Tibial nerve (tissue), 4 donors: ENCODE results near the gene HBB. TPM values are rescaled to one million over a fixed set of nuclear protein-coding genes. Genes with fewer than 3 reads are reported as not detected.

ENCODE experiments used
- DNase-seq, 2 donors: peaks; one replicate each; pipeline ENCODE4 v3.0.0-alpha.2; 2019; ENCODE audit warnings: low spot score in 2 of 2
- H3K27ac ChIP-seq, 4 donors: fragments of 200-600 bp; sonication (generic) in 3 of 4; one replicate each; pipeline ENCODE4 v1.5.1; 2017 to 2019; ENCODE audit warnings: mild to moderate bottlenecking in 1 of 4
- H3K27me3 ChIP-seq, 2 donors: fragments of 200-600 bp; sonication (generic) in 1 of 2; one replicate each; pipeline versions ENCODE4 v1.5.1 to v1.6.0; 2017 to 2019
- H3K36me3 ChIP-seq, 3 donors: fragments of 200-600 bp; sonication (generic); one replicate each; pipeline ENCODE4 v1.5.1; 2018 to 2019
- H3K4me1 ChIP-seq, 4 donors: fragments of 200-600 bp; sonication (generic) in 3 of 4; one replicate each; pipeline ENCODE4 v1.5.1; 2017 to 2019
- H3K4me3 ChIP-seq, 4 donors: fragments of 200-600 bp; sonication (generic) in 3 of 4; one replicate each; pipeline ENCODE4 v1.5.1; 2017 to 2019; ENCODE audit warnings: mild to moderate bottlenecking in 1 of 4, moderate library complexity in 1 of 4
- H3K9me3 ChIP-seq, 4 donors: fragments of 200-600 bp; sonication (generic) in 3 of 4; one replicate each; pipeline ENCODE4 v1.5.1; 2017 to 2019
- CTCF ChIP-seq, 5 experiments: fragments of 200-600 bp in 3 of 5; fragments of 450-650 bp in 2 of 5; sonication (generic) in 3 of 5; IDR thresholded peaks; one replicate each; pipeline ENCODE4 v1.5.1; 2016 to 2019; ENCODE audit warnings: antibody characterized with exemption in 5 of 5, mild to moderate bottlenecking in 3 of 5, moderate library complexity in 2 of 5
- EP300 ChIP-seq, 2 donors: sonication (generic); formaldehyde crosslinking; IDR thresholded peaks; one replicate each; pipeline ENCODE4 v1.6.1; 2017; ENCODE audit warnings: antibody characterized with exemption in 2 of 2, mild to moderate bottlenecking in 1 of 2
- POLR2A ChIP-seq, 2 donors: fragments of 450-650 bp; IDR thresholded peaks; one replicate each; pipeline ENCODE4 v1.6.1; 2017; ENCODE audit warnings: antibody characterized with exemption in 2 of 2, mild to moderate bottlenecking in 2 of 2, moderate library complexity in 2 of 2
- WGBS, 2 donors: methylation state at CpG; one replicate each; pipeline ENCODE4 v1.1.5; 2018; 5-methylcytosine and 5-hydroxymethylcytosine counted together
- total RNA-seq, 4 donors: library from RNA; depleted of rRNA; stranded (reverse); fragments of >200 nt; gene quantifications; one replicate each; pipeline ENCODE4 v1.1.0, GENCODE V29; 2016

Gene HBB
- total RNA-seq, 4 donors from 2014 or later = 61.6 to 425 (median 151) TPM; not detected in 1

- H3K27me3 ChIP-seq = no peaks in the 10 kb centered on the region
- WGBS, 2 donors = 69 to 70% methylated on average over 7 of the region's 7 CpGs
- H3K4me3 ChIP-seq = no peak overlapping the region
- no peaks in the 10 kb centered on the region for H3K4me1 ChIP-seq
- H3K27ac ChIP-seq = no peak overlapping the region
- no peak for DNase-seq
- H3K36me3 ChIP-seq = no peaks in the 10 kb centered on the region
- no peaks in the 10 kb centered on the region for H3K9me3 ChIP-seq
- no peak for TF ChIP-seq EP300 (IDR thresholded peaks at IDR 0.05)
- TF ChIP-seq POLR2A (IDR thresholded peaks at IDR 0.05) = no peak
- TF ChIP-seq CTCF (IDR thresholded peaks at IDR 0.05) = no peak
Measured at GRCh38 chr11:5242933-5243815, 16.3 kb upstream of the HBB start.

GRCh38 chr11:5242208-5242607 is 15.3 kb upstream of the HBB start:
- H3K27ac ChIP-seq = no peak overlapping the region
- WGBS, 2 donors = 62 to 80% methylated on average over 2 of the region's 2 CpGs
- TF ChIP-seq EP300 (IDR thresholded peaks at IDR 0.05) = no peak
- no peak for TF ChIP-seq CTCF (IDR thresholded peaks at IDR 0.05)
- no peak for TF ChIP-seq POLR2A (IDR thresholded peaks at IDR 0.05)

GRCh38 chr11:5241458-5241857 is 14.6 kb upstream of the HBB start:
- Histone ChIP-seq H3K36me3 (no peaks in the 10 kb centered on the region), H3K27me3 (no peaks in the 10 kb centered on the region), H3K4me3 (no peak overlapping the region), H3K9me3 (no peaks in the 10 kb centered on the region), H3K4me1 (no peaks in the 10 kb centered on the region), H3K27ac (no peak overlapping the region)
- WGBS, 2 donors = 68 to 71% methylated on average over 3 of the region's 3 CpGs
- no peak for DNase-seq
- TF ChIP-seq CTCF (IDR thresholded peaks at IDR 0.05) (no peak), POLR2A (IDR thresholded peaks at IDR 0.05) (no peak), EP300 (IDR thresholded peaks at IDR 0.05) (no peak)

More at GRCh38 chr11:5242208-5242607, 15.3 kb upstream of the HBB start:
- H3K4me1 ChIP-seq = no peaks in the 10 kb centered on the region
- no peak for DNase-seq
- no peak overlapping the region for H3K4me3 ChIP-seq
- no peaks in the 10 kb centered on the region for H3K9me3 ChIP-seq
- no peaks in the 10 kb centered on the region for H3K36me3 ChIP-seq
- no peaks in the 10 kb centered on the region for H3K27me3 ChIP-seq

GRCh38 chr11:5240458-5240857 is 13.6 kb upstream of the HBB start:
- no peaks in the 10 kb centered on the region for H3K4me1 ChIP-seq
- no peaks in the 10 kb centered on the region for H3K27me3 ChIP-seq
- H3K36me3 ChIP-seq = no peaks in the 10 kb centered on the region
- no peak overlapping the region for H3K4me3 ChIP-seq
- no peak overlapping the region for H3K27ac ChIP-seq
- TF ChIP-seq EP300 (IDR thresholded peaks at IDR 0.05) (no peak), POLR2A (IDR thresholded peaks at IDR 0.05) (no peak), CTCF (IDR thresholded peaks at IDR 0.05) (no peak)
- 54 to 75% methylated on average over 2 of the region's 2 CpGs for WGBS, 2 donors
- DNase-seq = no peak
- no peaks in the 10 kb centered on the region for H3K9me3 ChIP-seq

- Histone ChIP-seq H3K4me3 (no peak overlapping the region), H3K27ac (no peak overlapping the region), H3K4me1 (no peaks in the 10 kb centered on the region), H3K36me3 (no peaks in the 10 kb centered on the region), H3K9me3 (no peaks in the 10 kb centered on the region), H3K27me3 (no peaks in the 10 kb centered on the region)
- WGBS, 2 donors = 88 to 90% methylated on average over 1 of the region's 1 CpG
- TF ChIP-seq CTCF (IDR thresholded peaks at IDR 0.05) = no peak
- TF ChIP-seq EP300 (IDR thresholded peaks at IDR 0.05) = no peak
- TF ChIP-seq POLR2A (IDR thresholded peaks at IDR 0.05) = no peak
- no peak for DNase-seq
Measured at GRCh38 chr11:5240056-5240455, 13.2 kb upstream of the HBB start.
